Measurements from ENCODE around the gene CYP2S1. TPM values are rescaled to one million over a fixed set of nuclear protein-coding genes. Genes with fewer than 3 reads are reported as not detected.

Gene CYP2S1
- total RNA-seq, 2 experiments from 2014 or later, result not detected

DNA sequence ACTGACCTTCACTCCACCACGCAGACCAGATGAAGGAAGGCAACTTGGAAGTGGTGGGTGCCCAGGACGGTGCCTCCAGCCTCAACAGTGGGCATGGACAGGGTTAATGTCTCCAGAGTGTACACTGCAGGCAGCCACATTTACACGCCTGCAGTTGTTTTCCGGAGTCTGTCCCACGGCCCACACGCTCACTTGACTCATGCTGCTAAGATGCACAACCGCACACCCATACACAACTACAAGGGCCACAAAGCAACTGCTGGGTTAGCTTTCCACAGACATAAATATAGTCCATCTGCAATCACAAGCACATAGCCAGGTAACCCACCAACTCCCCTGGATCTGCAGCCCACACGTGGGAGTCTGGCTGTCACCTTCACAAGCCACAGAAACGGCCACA, 13.4 kb downstream of the CYP2S1 start:
- H3K9me3 ChIP-seq (ENCODE audit: low read length), result no peaks in the 10 kb centered on the region
- no peaks in the 10 kb centered on the region for H3K9me2 ChIP-seq (ENCODE audit: insufficient read depth, low read length)
- intact Hi-C loops (cut with micrococcal nuclease; ENCODE audit: unreplicated experiment), result no loop called here
- no peak overlapping the region for H3K27ac ChIP-seq (ENCODE audit: low read depth, low read length, poor library complexity, severe bottlenecking)
- no peak for DNase-seq (ENCODE audit: low spot score)
- TF ChIP-seq EZH2phosphoT487 (IDR thresholded peaks at IDR 0.05; ENCODE audit: borderline replicate concordance, low read depth, low read length), result no peak
- TF ChIP-seq, protein P1, sequence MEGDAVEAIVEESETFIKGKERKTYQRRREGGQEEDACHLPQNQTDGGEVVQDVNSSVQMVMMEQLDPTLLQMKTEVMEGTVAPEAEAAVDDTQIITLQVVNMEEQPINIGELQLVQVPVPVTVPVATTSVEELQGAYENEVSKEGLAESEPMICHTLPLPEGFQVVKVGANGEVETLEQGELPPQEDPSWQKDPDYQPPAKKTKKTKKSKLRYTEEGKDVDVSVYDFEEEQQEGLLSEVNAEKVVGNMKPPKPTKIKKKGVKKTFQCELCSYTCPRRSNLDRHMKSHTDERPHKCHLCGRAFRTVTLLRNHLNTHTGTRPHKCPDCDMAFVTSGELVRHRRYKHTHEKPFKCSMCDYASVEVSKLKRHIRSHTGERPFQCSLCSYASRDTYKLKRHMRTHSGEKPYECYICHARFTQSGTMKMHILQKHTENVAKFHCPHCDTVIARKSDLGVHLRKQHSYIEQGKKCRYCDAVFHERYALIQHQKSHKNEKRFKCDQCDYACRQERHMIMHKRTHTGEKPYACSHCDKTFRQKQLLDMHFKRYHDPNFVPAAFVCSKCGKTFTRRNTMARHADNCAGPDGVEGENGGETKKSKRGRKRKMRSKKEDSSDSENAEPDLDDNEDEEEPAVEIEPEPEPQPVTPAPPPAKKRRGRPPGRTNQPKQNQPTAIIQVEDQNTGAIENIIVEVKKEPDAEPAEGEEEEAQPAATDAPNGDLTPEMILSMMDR (conservative IDR thresholded peaks at IDR 0.05; ENCODE audit: low read length), result no peak
- no peak overlapping the region for H2AFZ ChIP-seq (ENCODE audit: low read length)
- no peaks in the 10 kb centered on the region for H3K79me2 ChIP-seq (ENCODE audit: insufficient read depth, low read depth, low read length)
- H3K4me3 ChIP-seq (ENCODE audit: low read depth, low read length, poor library complexity, severe bottlenecking), result no peak overlapping the region
- ChIA-PET POLR2A (no interaction called here), CTCF (ENCODE audit: unreplicated experiment) (no interaction called here)
- no peaks in the 10 kb centered on the region for H4K20me1 ChIP-seq (ENCODE audit: insufficient read depth, low read length)
- no peaks in the 10 kb centered on the region for H3K4me1 ChIP-seq (ENCODE audit: insufficient read depth, low read length, poor library complexity, severe bottlenecking)
- H3K4me2 ChIP-seq (ENCODE audit: low read length), result no peak overlapping the region
- no peaks in the 10 kb centered on the region for H3K36me3 ChIP-seq (ENCODE audit: insufficient read depth, low read length)
- no TSS peak for BruUV-seq (replicated peaks)

- intact Hi-C loops (cut with micrococcal nuclease; ENCODE audit: unreplicated experiment), result no loop called here
Observed at GRCh38 chr19:41206926-41207750, 14.1 kb downstream of the CYP2S1 start.

More at GRCh38 chr19:41206926-41207750, 14.1 kb downstream of the CYP2S1 start:
- Histone ChIP-seq H3K36me3 (ENCODE audit: insufficient read depth, low read length) (no peaks in the 10 kb centered on the region), H2AFZ (ENCODE audit: low read length) (no peak overlapping the region), H3K27ac (ENCODE audit: low read depth, low read length, poor library complexity, severe bottlenecking) (no peak overlapping the region), H3K9me3 (ENCODE audit: low read length) (no peaks in the 10 kb centered on the region), H4K20me1 (ENCODE audit: insufficient read depth, low read length) (no peaks in the 10 kb centered on the region), H3K4me3 (ENCODE audit: low read depth, low read length, poor library complexity, severe bottlenecking) (no peak overlapping the region), H3K4me2 (ENCODE audit: low read length) (no peak overlapping the region), H3K79me2 (ENCODE audit: insufficient read depth, low read depth, low read length) (no peaks in the 10 kb centered on the region), H3K9me2 (ENCODE audit: insufficient read depth, low read length) (no peaks in the 10 kb centered on the region), H3K4me1 (ENCODE audit: insufficient read depth, low read length, poor library complexity, severe bottlenecking) (no peaks in the 10 kb centered on the region)
- ChIA-PET CTCF (ENCODE audit: unreplicated experiment) (interaction anchor here (0.6 kb wide), 1 partner anchor 1300 kb away, joined by 3 read pairs; no protein-coding TSS in a partner anchor), POLR2A (no interaction called here)
- no TSS peak for BruUV-seq (replicated peaks)
- TF ChIP-seq, protein P1 (conservative IDR thresholded peaks at IDR 0.05; ENCODE audit: low read length), result no peak
- TF ChIP-seq EZH2phosphoT487 (IDR thresholded peaks at IDR 0.05; ENCODE audit: borderline replicate concordance, low read depth, low read length), result no peak
- DNase-seq (ENCODE audit: low spot score), result no peak

Measured in OCI-LY7 (cell line).